Neuronal stem cell (in vitro differentiated cells): ENCODE results near the gene RAX2.

ENCODE experiments used
- DNase-seq: peaks from one replicate; pipeline ENCODE4 v3.0.0-alpha.2; 2013; ENCODE audit warnings: low spot score
- H2AFZ ChIP-seq: one replicate; pipeline ENCODE4 v1.6.1; 2013; ENCODE audit warnings: mild to moderate bottlenecking, low read length, inconsistent platforms
- H2AK5ac ChIP-seq: 2 replicates; pipeline ENCODE4 v1.6.1; 2013; ENCODE audit warnings: low read depth, mild to moderate bottlenecking, inconsistent platforms, low read length, moderate library complexity, mixed read lengths
- H2BK120ac ChIP-seq: 2 replicates; pipeline ENCODE4 v1.6.1; 2013; ENCODE audit warnings: low read depth, mild to moderate bottlenecking, inconsistent platforms, low read length, moderate library complexity, mixed read lengths
- H2BK12ac ChIP-seq: one replicate; pipeline ENCODE4 v1.6.1; 2013; ENCODE audit warnings: low read length, inconsistent platforms
- H2BK15ac ChIP-seq: 2 replicates; pipeline ENCODE4 v1.6.1; 2013; ENCODE audit warnings: mild to moderate bottlenecking, low read length, inconsistent platforms, mixed read lengths
- H2BK5ac ChIP-seq: one replicate; pipeline ENCODE4 v1.6.1; 2013; ENCODE audit warnings: inconsistent platforms, mild to moderate bottlenecking, low read length, moderate library complexity
- H3K14ac ChIP-seq: one replicate; pipeline ENCODE4 v1.6.1; 2013; ENCODE audit warnings: low read length, inconsistent platforms
- H3K18ac ChIP-seq: 2 replicates; pipeline ENCODE4 v1.6.1; 2013; ENCODE audit warnings: low read length, inconsistent platforms
- H3K23ac ChIP-seq: 2 replicates; pipeline ENCODE4 v1.6.1; 2013; ENCODE audit warnings: low read depth, mild to moderate bottlenecking, mixed read lengths, low read length, inconsistent platforms; ENCODE audit not compliant: poor library complexity
- H3K27ac ChIP-seq: replicated peaks from 3 replicates; pipeline ENCODE4 v1.5.1; 2013; ENCODE audit warnings: low read length, inconsistent platforms
- H3K27me3 ChIP-seq, 3 experiments: 2 replicates each; pipeline ENCODE4 v1.6.1; 2013; ENCODE audit warnings: low read length in 3 of 3, mild to moderate bottlenecking in 2 of 3, inconsistent platforms in 1 of 3, low read depth in 1 of 3, mixed read lengths in 1 of 3, moderate library complexity in 1 of 3; ENCODE audit not compliant: control insufficient read depth in 3 of 3, insufficient read depth in 3 of 3
- H3K36me3 ChIP-seq, 2 donors: replicated peaks in 1 of 2; 2 replicates each; pipeline ENCODE4 v1.6.1; 2013; ENCODE audit warnings: low read length in 2 of 2; ENCODE audit not compliant: control insufficient read depth in 2 of 2, insufficient read depth in 2 of 2
- H3K4ac ChIP-seq: 2 replicates; pipeline ENCODE4 v1.6.1; 2013; ENCODE audit warnings: inconsistent platforms, mild to moderate bottlenecking, low read length, moderate library complexity
- H3K4me1 ChIP-seq, 2 donors: 1 replicate in 1 of 2; 2 replicates in 1 of 2; pipeline ENCODE4 v1.6.1; 2013; ENCODE audit warnings: low read length in 2 of 2, low read depth in 1 of 2; ENCODE audit not compliant: control insufficient read depth in 2 of 2, insufficient read depth in 1 of 2
- H3K4me2 ChIP-seq: one replicate; pipeline ENCODE4 v1.6.1; 2013; ENCODE audit warnings: mild to moderate bottlenecking, low read length, inconsistent platforms; ENCODE audit not compliant: insufficient read depth, poor library complexity, severe bottlenecking
- H3K4me3 ChIP-seq, 2 donors: 2 replicates each; pipeline ENCODE4 v1.5.1; 2013; ENCODE audit warnings: low read length in 2 of 2, mild to moderate bottlenecking in 2 of 2, inconsistent platforms in 1 of 2, moderate library complexity in 1 of 2
- H3K79me1 ChIP-seq: one replicate; pipeline ENCODE4 v1.6.1; 2013; ENCODE audit warnings: low read depth, mild to moderate bottlenecking, inconsistent platforms, low read length, moderate library complexity
- H3K9ac ChIP-seq: one replicate; pipeline ENCODE4 v1.6.1; 2013; ENCODE audit warnings: mild to moderate bottlenecking, low read depth, low read length, inconsistent platforms; ENCODE audit not compliant: poor library complexity
- H3K9me3 ChIP-seq, 2 donors: replicated peaks in 1 of 2; 2 replicates each; pipeline versions ENCODE3 to v1.6.1; 2013; ENCODE audit warnings: low read length in 2 of 2, mild to moderate bottlenecking in 2 of 2, inconsistent platforms in 1 of 2, low read depth in 1 of 2, mixed read lengths in 1 of 2, moderate library complexity in 1 of 2; ENCODE audit not compliant: control insufficient read depth in 2 of 2, insufficient read depth in 1 of 2
- H4K8ac ChIP-seq: one replicate; pipeline ENCODE4 v1.6.1; 2013; ENCODE audit warnings: low read depth, mild to moderate bottlenecking, inconsistent platforms, low read length, moderate library complexity
- H4K91ac ChIP-seq: one replicate; pipeline ENCODE4 v1.6.1; 2013; ENCODE audit warnings: low read length, low read depth, mild to moderate bottlenecking, inconsistent platforms; ENCODE audit not compliant: poor library complexity
- WGBS, 2 donors: extraction: QIAGEN DNeasy Blood & Tissue Kit; methylation state at CpG; one replicate each; pipeline ENCODE4 v1.1.7; 2013; ENCODE audit warnings: missing lambda C conversion rate in 2 of 2, mixed read lengths in 1 of 2; ENCODE audit not compliant: insufficient read length in 2 of 2, insufficient replicate concordance in 1 of 2; ENCODE audit errors: extremely low coverage in 2 of 2; 5-methylcytosine and 5-hydroxymethylcytosine counted together

Gene RAX2

DNA sequence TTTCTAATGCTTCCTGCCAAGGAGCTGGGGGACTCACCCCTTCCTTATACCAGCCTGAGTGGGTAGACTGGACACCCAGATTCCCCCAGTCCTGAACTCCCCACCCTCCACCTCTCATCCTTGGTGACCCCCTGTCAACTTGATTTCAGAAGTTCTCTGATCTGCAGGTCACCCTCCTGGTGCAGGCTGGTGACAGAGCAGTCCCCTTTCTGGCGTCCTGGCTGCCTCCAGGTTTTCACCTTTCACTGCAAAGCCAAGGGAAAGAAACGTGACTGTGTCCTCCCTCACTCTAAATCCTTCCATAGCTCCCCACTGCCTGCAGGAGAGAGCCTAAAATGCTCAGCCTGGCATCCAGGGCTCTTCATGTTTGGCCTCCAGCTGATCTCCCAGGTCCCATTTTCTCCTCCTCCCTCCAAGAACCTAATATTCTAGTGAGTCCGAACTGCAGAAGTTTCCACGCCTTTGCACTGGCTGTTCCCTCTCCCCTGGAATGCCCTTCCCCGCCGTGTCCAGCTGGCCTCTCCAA is 18.2 kb upstream of the RAX2 start:
- no CpG with 5 or more reads among the region's 6 CpGs for WGBS, 2 donors
- no peak overlapping the region for H4K8ac ChIP-seq
- H3K4me2 ChIP-seq = no peak overlapping the region
- H2BK120ac ChIP-seq = no peak overlapping the region
- H3K4ac ChIP-seq = no peak overlapping the region
- peak overlapping the region; percentile 15 for H2AK5ac ChIP-seq
- no peak overlapping the region for H3K9ac ChIP-seq
- H2BK5ac ChIP-seq = no peak overlapping the region
- H3K18ac ChIP-seq = no peak overlapping the region
- H3K79me1 ChIP-seq = no peaks in the 10 kb centered on the region
- no peak overlapping the region for H3K27ac ChIP-seq
- no peak overlapping the region for H3K23ac ChIP-seq
- no peak overlapping the region for H2AFZ ChIP-seq
- H4K91ac ChIP-seq = no peak overlapping the region
- no peak overlapping the region for H2BK12ac ChIP-seq
- peak overlapping the region; percentile 46 for H2BK15ac ChIP-seq
- H3K9me3 ChIP-seq = peaks cover 2 to 5% of the 10 kb centered on the region in 2 donors
- H3K27me3 ChIP-seq = peaks cover 8 to 40% (median 15%) of the 10 kb centered on the region in 3 experiments
- H3K14ac ChIP-seq = no peak overlapping the region
- no peaks in the 10 kb centered on the region for H3K36me3 ChIP-seq
- H3K4me3 ChIP-seq = no peak overlapping the region
- no peak for DNase-seq
- H3K4me1 ChIP-seq = peaks cover 2 to 6% of the 10 kb centered on the region in 2 donors

DNA sequence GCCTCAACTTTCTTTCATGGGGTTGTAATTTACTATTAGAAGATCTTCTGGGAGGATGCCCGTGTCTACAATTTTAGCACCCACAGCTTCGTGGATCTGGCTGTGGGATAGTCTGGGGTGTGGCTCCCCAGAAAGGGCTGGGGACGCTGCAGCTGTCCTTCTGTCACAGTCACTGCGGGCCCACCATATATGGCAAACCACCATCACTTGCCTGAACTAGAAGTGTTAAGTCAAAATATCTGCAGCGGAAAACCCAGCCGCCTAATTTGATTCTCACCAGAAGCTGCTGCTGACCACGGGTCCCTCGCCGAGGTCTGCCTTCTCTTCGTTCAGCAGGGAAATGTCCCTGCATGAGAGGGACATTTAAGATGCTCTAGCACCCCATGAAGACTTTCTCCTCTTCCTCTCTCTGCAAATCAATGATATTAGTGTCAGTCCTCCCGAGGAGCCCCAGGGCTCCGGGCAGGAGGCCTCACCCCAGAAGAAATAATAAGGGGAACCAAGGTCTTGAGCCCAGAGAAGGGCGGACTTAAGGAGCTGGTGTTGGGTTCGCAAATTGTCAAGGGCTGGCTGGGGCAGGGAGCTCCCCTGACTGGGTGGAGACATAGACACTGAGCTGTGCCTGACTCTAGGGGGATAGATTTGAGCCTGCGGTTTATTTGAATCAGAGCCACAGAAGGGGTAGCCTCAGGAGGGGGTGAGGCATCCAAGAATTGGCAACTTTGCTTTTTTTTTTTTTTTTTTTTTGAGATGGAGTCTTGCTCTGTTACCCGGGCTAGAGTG is 17.2 kb upstream of the RAX2 start:
- Histone ChIP-seq H3K18ac (no peak overlapping the region), H3K4me1 (peaks cover 2 to 6% of the 10 kb centered on the region in 2 donors), H4K91ac (no peak overlapping the region), H3K79me1 (no peaks in the 10 kb centered on the region), H3K4me2 (no peak overlapping the region), H2BK5ac (no peak overlapping the region), H3K27me3 (peaks cover 8 to 50% (median 26%) of the 10 kb centered on the region in 3 experiments), H3K9me3 (peaks cover 2 to 5% of the 10 kb centered on the region in 2 donors), H3K14ac (no peak overlapping the region), H2AFZ (no peak overlapping the region), H3K4me3 (no peak overlapping the region), H2BK15ac (no peak overlapping the region), H2AK5ac (no peak overlapping the region), H3K4ac (no peak overlapping the region), H3K36me3 (no peaks in the 10 kb centered on the region), H3K23ac (no peak overlapping the region), H2BK12ac (no peak overlapping the region), H4K8ac (no peak overlapping the region), H3K9ac (no peak overlapping the region), H3K27ac (no peak overlapping the region), H2BK120ac (no peak overlapping the region)
- DNase-seq = no peak
- no CpG with 5 or more reads among the region's 16 CpGs for WGBS, 2 donors

DNA sequence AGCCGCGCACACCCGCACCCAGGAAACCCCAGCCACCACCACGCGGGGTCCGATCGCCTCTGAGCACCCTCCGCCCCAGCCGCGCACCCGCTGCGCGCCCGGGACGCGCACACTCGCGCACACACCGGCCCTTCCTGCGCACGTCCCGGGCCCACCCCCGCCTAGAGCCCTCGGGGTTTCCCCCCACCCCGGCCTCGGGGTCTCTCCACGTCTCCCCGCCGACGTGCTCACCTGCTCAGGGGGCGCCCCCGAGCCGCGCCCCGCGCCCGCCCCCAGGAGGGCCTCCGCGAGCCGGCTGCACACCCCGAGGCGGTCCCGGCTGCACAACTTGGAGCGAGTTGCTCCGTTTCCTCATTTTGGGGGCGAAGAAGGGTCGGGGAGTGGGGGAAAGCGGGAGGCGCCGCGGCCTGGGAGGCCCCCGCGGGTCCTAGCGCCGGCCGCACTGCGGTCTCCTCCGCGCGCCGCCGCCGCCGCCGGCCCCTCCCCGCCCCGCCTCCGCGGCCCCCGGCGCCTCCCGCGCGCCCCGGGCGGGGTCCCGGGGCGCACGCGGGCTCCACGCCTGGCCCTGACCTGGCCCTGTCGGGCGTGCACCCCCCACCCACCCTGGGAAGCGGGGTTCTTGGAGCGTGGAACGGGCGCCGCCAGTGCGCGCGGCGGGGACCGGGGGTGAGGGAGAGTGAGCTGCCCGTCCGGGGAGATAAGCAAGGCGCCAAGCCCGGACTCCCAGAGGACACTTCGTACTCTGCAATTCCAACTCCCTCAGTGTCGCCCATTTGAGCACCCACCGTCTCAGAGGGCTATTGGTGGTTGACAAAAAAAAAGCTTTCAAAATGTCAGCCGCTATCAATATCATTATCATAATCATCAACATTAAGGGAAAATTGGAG is 14.2 kb upstream of the RAX2 start, which contains the start of gene MATK:
MATK (minus strand) TSS at position 444 of the 887 bp plus-strand sequence. CDS start 1,246 bp downstream, outside the sequence.
- WGBS, 2 donors = no CpG with 5 or more reads among the region's 101 CpGs
- no peak within 1 kb of the TSS for H4K8ac ChIP-seq
- H3K36me3 ChIP-seq = no peaks in the 10 kb centered on the region
- H2BK15ac ChIP-seq = peak within 1 kb of the TSS; percentile 96
- H2AFZ ChIP-seq = peak within 1 kb of the TSS; percentile 94
- peak within 1 kb of the TSS; percentile 80 for H3K9ac ChIP-seq
- no peak within 1 kb of the TSS for H3K14ac ChIP-seq
- H3K4me3 ChIP-seq = peak within 1 kb of the TSS; percentile 32 to 76
- H3K4me1 ChIP-seq = peaks cover 2 to 6% of the 10 kb centered on the region in 2 donors
- peak within 1 kb of the TSS; percentile 97 for H3K18ac ChIP-seq
- H2BK5ac ChIP-seq = peak within 1 kb of the TSS; percentile 72
- H3K27ac ChIP-seq = no peak within 1 kb of the TSS
- H3K4me2 ChIP-seq = peak within 1 kb of the TSS; percentile 86
- H3K4ac ChIP-seq = no peak within 1 kb of the TSS
- peaks cover 8 to 59% (median 34%) of the 10 kb centered on the region in 3 experiments for H3K27me3 ChIP-seq
- H3K23ac ChIP-seq = peak within 1 kb of the TSS; percentile 82
- H2AK5ac ChIP-seq = peak within 1 kb of the TSS; percentile 84
- no peak for DNase-seq
- no peak within 1 kb of the TSS for H4K91ac ChIP-seq
- peak within 1 kb of the TSS; percentile 18 for H2BK12ac ChIP-seq
- H3K9me3 ChIP-seq = peaks cover 19 to 21% of the 10 kb centered on the region in 2 donors
- H2BK120ac ChIP-seq = no peak within 1 kb of the TSS
- no peaks in the 10 kb centered on the region for H3K79me1 ChIP-seq
